Measurements from ENCODE around the gene EFR3B. TPM values are rescaled to one million over a fixed set of nuclear protein-coding genes. Genes with fewer than 3 reads are reported as not detected.

Gene EFR3B
- total RNA-seq, 1 donor from 2014 or later, result 11.3 TPM

- Mint-ChIP-seq H3K27me3 (ENCODE audit: unreplicated experiment) (no peaks in the 10 kb centered on the region), H3K27ac (ENCODE audit: unreplicated experiment) (no peak overlapping the region), H3K36me3 (ENCODE audit: low read depth, unreplicated experiment) (no peaks in the 10 kb centered on the region), H3K9me3 (ENCODE audit: unreplicated experiment) (no peaks in the 10 kb centered on the region), H3K4me3 (ENCODE audit: unreplicated experiment) (no peak overlapping the region), H3K4me1 (ENCODE audit: unreplicated experiment) (peaks cover 16% of the 10 kb centered on the region)
- DNase-seq (ENCODE audit: low spot score), result no peak
- TF ChIP-seq CTCF (IDR thresholded peaks at IDR 0.05; ENCODE audit: unreplicated experiment), result no peak
Observed at GRCh38 chr2:25026008-25026530, 15.8 kb upstream of the EFR3B start.

DNA sequence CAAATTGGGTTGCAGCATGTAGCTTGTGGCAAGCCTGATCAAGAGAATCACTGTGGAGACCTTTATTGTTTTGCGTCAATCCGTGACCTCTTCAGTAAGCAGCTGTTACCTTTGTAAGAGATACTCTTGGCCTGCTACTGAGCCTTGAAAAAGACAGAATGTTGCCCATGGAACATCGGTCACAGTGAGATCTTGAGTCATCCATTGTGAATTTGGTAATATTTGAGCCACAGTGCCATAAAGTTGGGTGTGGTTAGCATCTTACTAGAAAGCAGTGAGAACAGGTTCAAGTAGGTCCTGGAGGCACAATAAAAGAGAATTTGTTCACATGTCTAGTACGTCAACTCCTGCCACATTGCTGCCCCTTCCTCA is 12.7 kb upstream of the EFR3B start:
- no peak overlapping the region for H3K27ac Mint-ChIP-seq (ENCODE audit: unreplicated experiment)
- TF ChIP-seq CTCF (IDR thresholded peaks at IDR 0.05; ENCODE audit: unreplicated experiment), result no peak
- no peak overlapping the region for H3K4me3 Mint-ChIP-seq (ENCODE audit: unreplicated experiment)
- no peaks in the 10 kb centered on the region for H3K9me3 Mint-ChIP-seq (ENCODE audit: unreplicated experiment)
- H3K4me1 Mint-ChIP-seq (ENCODE audit: unreplicated experiment), result peaks cover 27% of the 10 kb centered on the region
- peaks cover 2% of the 10 kb centered on the region for H3K27me3 Mint-ChIP-seq (ENCODE audit: unreplicated experiment)
- no peak for DNase-seq (ENCODE audit: low spot score)
- no peaks in the 10 kb centered on the region for H3K36me3 Mint-ChIP-seq (ENCODE audit: low read depth, unreplicated experiment)

GRCh38 chr2:25030702-25031101 is 11.2 kb upstream of the EFR3B start:
- no peak for DNase-seq (ENCODE audit: low spot score)
- no peak overlapping the region for H3K4me3 Mint-ChIP-seq (ENCODE audit: unreplicated experiment)
- peaks cover 27% of the 10 kb centered on the region for H3K4me1 Mint-ChIP-seq (ENCODE audit: unreplicated experiment)
- H3K27me3 Mint-ChIP-seq (ENCODE audit: unreplicated experiment), result peaks cover 2% of the 10 kb centered on the region
- TF ChIP-seq CTCF (IDR thresholded peaks at IDR 0.05; ENCODE audit: unreplicated experiment), result no peak
- H3K27ac Mint-ChIP-seq (ENCODE audit: unreplicated experiment), result peak overlapping the region; percentile 84
- H3K9me3 Mint-ChIP-seq (ENCODE audit: unreplicated experiment), result no peaks in the 10 kb centered on the region
- no peaks in the 10 kb centered on the region for H3K36me3 Mint-ChIP-seq (ENCODE audit: low read depth, unreplicated experiment)

DNA sequence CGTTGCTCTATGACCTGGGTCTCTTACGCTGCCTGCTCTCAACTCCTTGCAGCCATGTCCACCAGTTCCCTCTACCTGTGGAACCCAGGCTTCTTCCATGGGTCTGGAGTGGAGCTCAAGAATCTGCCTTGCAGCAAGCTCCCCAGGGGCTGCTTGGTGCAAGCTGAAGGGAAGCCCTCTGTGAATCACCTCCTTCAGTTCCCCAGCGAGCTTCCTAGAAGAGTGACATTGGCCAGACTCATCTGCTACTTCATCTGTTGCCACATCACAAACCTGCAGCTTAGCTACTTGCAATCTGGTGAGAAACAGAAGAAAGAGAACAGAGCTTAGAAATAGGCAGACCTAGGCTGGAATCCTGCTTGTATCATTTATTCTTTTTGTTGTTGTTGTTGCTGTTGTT is 9.8 kb upstream of the EFR3B start:
- Mint-ChIP-seq H3K27me3 (ENCODE audit: unreplicated experiment) (peaks cover 2% of the 10 kb centered on the region), H3K4me1 (ENCODE audit: unreplicated experiment) (peaks cover 27% of the 10 kb centered on the region)

GRCh38 chr2:25032901-25033300 is 9.0 kb upstream of the EFR3B start:
- H3K27me3 Mint-ChIP-seq (ENCODE audit: unreplicated experiment), result peaks cover 2% of the 10 kb centered on the region
- no peak for DNase-seq (ENCODE audit: low spot score)
- no peaks in the 10 kb centered on the region for H3K36me3 Mint-ChIP-seq (ENCODE audit: low read depth, unreplicated experiment)
- no peaks in the 10 kb centered on the region for H3K9me3 Mint-ChIP-seq (ENCODE audit: unreplicated experiment)
- no peak overlapping the region for H3K27ac Mint-ChIP-seq (ENCODE audit: unreplicated experiment)
- TF ChIP-seq CTCF (IDR thresholded peaks at IDR 0.05; ENCODE audit: unreplicated experiment), result no peak
- peaks cover 27% of the 10 kb centered on the region for H3K4me1 Mint-ChIP-seq (ENCODE audit: unreplicated experiment)
- no peak overlapping the region for H3K4me3 Mint-ChIP-seq (ENCODE audit: unreplicated experiment)

More for the DNA sequence above, 9.8 kb upstream of the EFR3B start:
- H3K4me3 Mint-ChIP-seq (ENCODE audit: unreplicated experiment), result peak overlapping the region; percentile 34
- H3K27ac Mint-ChIP-seq (ENCODE audit: unreplicated experiment), result no peak overlapping the region
- no peaks in the 10 kb centered on the region for H3K36me3 Mint-ChIP-seq (ENCODE audit: low read depth, unreplicated experiment)
- H3K9me3 Mint-ChIP-seq (ENCODE audit: unreplicated experiment), result no peaks in the 10 kb centered on the region
- no peak for DNase-seq (ENCODE audit: low spot score)
- no peak for TF ChIP-seq CTCF (IDR thresholded peaks at IDR 0.05; ENCODE audit: unreplicated experiment)

Measured in endothelial cell (in vitro differentiated cells).